OCI-LY7 (cell line): Measurements from ENCODE around the gene ARSD. TPM values are rescaled to one million over a fixed set of nuclear protein-coding genes. Genes with fewer than 3 reads are reported as not detected.

ENCODE experiments used
- BruUV-seq: library from RNA; stranded (reverse); fragments of 400-500 nt; replicated peaks from 2 replicates; lab custom pipeline; 2021; lab: Mats Ljungman, UMichigan
- CTCF ChIA-PET: fragments of 300-600 bp; sonication (Branson Sonifier 250); formaldehyde crosslinking; loops from one replicate; lab custom pipeline; 2022; ENCODE audit warnings: antibody characterized with exemption; ENCODE audit not compliant: unreplicated experiment; lab: Charles Lee
- POLR2A ChIA-PET: fragments of 300-600 bp; sonication (Branson Sonifier 250); formaldehyde crosslinking; loops from one replicate; lab custom pipeline; 2022; ENCODE audit warnings: antibody characterized with exemption; lab: Charles Lee
- DNase-seq: peaks from one replicate; pipeline ENCODE4 v3.0.0-alpha.2; 2015; ENCODE audit warnings: low spot score
- H2AFZ ChIP-seq: fragments of 200-600 bp; sonication (generic), shearing (Covaris generic); 2 replicates; pipeline ENCODE4 v1.6.1; 2014; ENCODE audit warnings: mild to moderate bottlenecking, antibody characterized with exemption, low read length, moderate library complexity
- H3K27ac ChIP-seq: fragments of 200-600 bp; sonication (generic); 2 replicates; pipeline ENCODE4 v1.5.1; 2014; ENCODE audit warnings: mixed run types, low read depth, mild to moderate bottlenecking, moderate library complexity, low read length, inconsistent platforms; ENCODE audit not compliant: poor library complexity, severe bottlenecking
- H3K36me3 ChIP-seq: fragments of 200-600 bp; sonication (generic); 2 replicates; pipeline ENCODE4 v1.6.1; 2014; ENCODE audit warnings: mild to moderate bottlenecking, antibody characterized with exemption, low read length, moderate library complexity, mixed read lengths; ENCODE audit not compliant: insufficient read depth
- H3K4me1 ChIP-seq: fragments of 200-600 bp; sonication (generic); 2 replicates; pipeline ENCODE4 v1.5.1; 2014; ENCODE audit warnings: mild to moderate bottlenecking, low read length; ENCODE audit not compliant: insufficient read depth, poor library complexity, severe bottlenecking
- H3K4me2 ChIP-seq: fragments of 200-600 bp; sonication (generic); 2 replicates; pipeline ENCODE4 v1.6.1; 2014; ENCODE audit warnings: mild to moderate bottlenecking, low read length
- H3K4me3 ChIP-seq: fragments of 200-600 bp; sonication (generic); 2 replicates; pipeline ENCODE4 v1.5.1; 2014; ENCODE audit warnings: mild to moderate bottlenecking, low read depth, low read length; ENCODE audit not compliant: poor library complexity, severe bottlenecking
- H3K79me2 ChIP-seq: fragments of 200-600 bp; sonication (generic); 2 replicates; pipeline ENCODE4 v1.6.1; 2016; ENCODE audit warnings: low read depth, mild to moderate bottlenecking, low read length, moderate library complexity, mixed read lengths; ENCODE audit not compliant: insufficient read depth
- H3K9me2 ChIP-seq: fragments of 200-600 bp; sonication (generic); 2 replicates; pipeline ENCODE4 v1.6.1; 2016; ENCODE audit warnings: mild to moderate bottlenecking, low read length, mixed read lengths; ENCODE audit not compliant: insufficient read depth
- H3K9me3 ChIP-seq: fragments of 200-600 bp; sonication (generic); 2 replicates; pipeline ENCODE4 v1.6.1; 2014; ENCODE audit warnings: mild to moderate bottlenecking, mixed run types, low read length, mixed read lengths
- H4K20me1 ChIP-seq: fragments of 200-600 bp; sonication (generic); 2 replicates; pipeline ENCODE4 v1.6.1; 2014; ENCODE audit warnings: mild to moderate bottlenecking, antibody characterized with exemption, low read length, moderate library complexity, mixed read lengths; ENCODE audit not compliant: insufficient read depth
- CTCF ChIP-seq: fragments of 200-600 bp; sonication (generic); conservative IDR thresholded peaks from 2 replicates; pipeline ENCODE4 v1.5.1; 2014; ENCODE audit warnings: mild to moderate bottlenecking, antibody characterized with exemption, low read length, moderate library complexity, mixed read lengths
- EZH2phosphoT487 ChIP-seq: fragments of 200-600 bp; sonication (generic); IDR thresholded peaks from 2 replicates; pipeline ENCODE4 v1.6.1; 2018; ENCODE audit warnings: low read depth, borderline replicate concordance, mild to moderate bottlenecking, mixed run types, antibody characterized with exemption, low read length, moderate library complexity, mixed read lengths
- intact Hi-C: fragments of 100-400 bp; cut with micrococcal nuclease; formaldehyde crosslinking; loops from one replicate; pipeline ENCODE4 v1.10.0; 2022; ENCODE audit not compliant: unreplicated experiment
- total RNA-seq, 2 experiments: library from RNA; depleted of rRNA in 1 of 2; stranded (reverse); fragments of >200 nt in 1 of 2; shearing (Covaris generic) in 1 of 2; gene quantifications; 2 replicates each; pipeline ENCODE4 v1.2.3, GENCODE V29; 2014 to 2022

Gene ARSD
- total RNA-seq, 2 experiments from 2014 or later, result not detected

GRCh38 chrX:2972391-2972790 lies 43.3 kb upstream of the ARSD start:
- no peaks in the 10 kb centered on the region for H3K4me1 ChIP-seq
- DNase-seq, result no peak
- no peaks in the 10 kb centered on the region for H4K20me1 ChIP-seq
- CTCF ChIA-PET, result no interaction called here
- H3K9me2 ChIP-seq, result no peaks in the 10 kb centered on the region
- no peaks in the 10 kb centered on the region for H3K9me3 ChIP-seq
- intact Hi-C loops, result no loop called here
- H3K36me3 ChIP-seq, result no peaks in the 10 kb centered on the region
- TF ChIP-seq CTCF (no peak), EZH2phosphoT487 (no peak)
- no peak overlapping the region for H3K27ac ChIP-seq
- BruUV-seq, result no TSS peak
- H2AFZ ChIP-seq, result no peak overlapping the region
- no peak overlapping the region for H3K4me2 ChIP-seq
- POLR2A ChIA-PET, result no interaction called here
- H3K79me2 ChIP-seq, result no peaks in the 10 kb centered on the region
- H3K4me3 ChIP-seq, result no peak overlapping the region

GRCh38 chrX:2969021-2969420 lies 39.9 kb upstream of the ARSD start:
- Histone ChIP-seq H3K4me2 (no peak overlapping the region), H3K9me2 (no peaks in the 10 kb centered on the region), H3K4me1 (no peaks in the 10 kb centered on the region), H3K4me3 (no peak overlapping the region), H3K27ac (no peak overlapping the region), H3K36me3 (no peaks in the 10 kb centered on the region), H3K79me2 (no peaks in the 10 kb centered on the region), H2AFZ (no peak overlapping the region), H4K20me1 (no peaks in the 10 kb centered on the region), H3K9me3 (no peaks in the 10 kb centered on the region)
- ChIA-PET CTCF (no interaction called here), POLR2A (no interaction called here)
- BruUV-seq, result no TSS peak
- intact Hi-C loops, result no loop called here
- no peak for DNase-seq
- TF ChIP-seq EZH2phosphoT487 (no peak), CTCF (no peak)

- BruUV-seq, result no TSS peak
- no peaks in the 10 kb centered on the region for H3K79me2 ChIP-seq
- TF ChIP-seq EZH2phosphoT487 (no peak), CTCF (no peak)
- POLR2A ChIA-PET, result no interaction called here
- H2AFZ ChIP-seq, result no peak overlapping the region
- no peaks in the 10 kb centered on the region for H3K9me3 ChIP-seq
- no peak overlapping the region for H3K27ac ChIP-seq
- intact Hi-C loops, result no loop called here
- no peak for DNase-seq
- no peaks in the 10 kb centered on the region for H3K9me2 ChIP-seq
- no peaks in the 10 kb centered on the region for H3K36me3 ChIP-seq
- H3K4me3 ChIP-seq, result no peak overlapping the region
- CTCF ChIA-PET, result no interaction called here
- H3K4me2 ChIP-seq, result no peak overlapping the region
- no peaks in the 10 kb centered on the region for H3K4me1 ChIP-seq
- H4K20me1 ChIP-seq, result no peaks in the 10 kb centered on the region
Measured at GRCh38 chrX:2967998-2968909, 39.1 kb upstream of the ARSD start.
